ENCODE data around the gene ENOX1.

GRCh38 chr13:43657485-43657884, 129.3 kb downstream of the ENOX1 start:
- TF ChIP-seq, protein P1, sequence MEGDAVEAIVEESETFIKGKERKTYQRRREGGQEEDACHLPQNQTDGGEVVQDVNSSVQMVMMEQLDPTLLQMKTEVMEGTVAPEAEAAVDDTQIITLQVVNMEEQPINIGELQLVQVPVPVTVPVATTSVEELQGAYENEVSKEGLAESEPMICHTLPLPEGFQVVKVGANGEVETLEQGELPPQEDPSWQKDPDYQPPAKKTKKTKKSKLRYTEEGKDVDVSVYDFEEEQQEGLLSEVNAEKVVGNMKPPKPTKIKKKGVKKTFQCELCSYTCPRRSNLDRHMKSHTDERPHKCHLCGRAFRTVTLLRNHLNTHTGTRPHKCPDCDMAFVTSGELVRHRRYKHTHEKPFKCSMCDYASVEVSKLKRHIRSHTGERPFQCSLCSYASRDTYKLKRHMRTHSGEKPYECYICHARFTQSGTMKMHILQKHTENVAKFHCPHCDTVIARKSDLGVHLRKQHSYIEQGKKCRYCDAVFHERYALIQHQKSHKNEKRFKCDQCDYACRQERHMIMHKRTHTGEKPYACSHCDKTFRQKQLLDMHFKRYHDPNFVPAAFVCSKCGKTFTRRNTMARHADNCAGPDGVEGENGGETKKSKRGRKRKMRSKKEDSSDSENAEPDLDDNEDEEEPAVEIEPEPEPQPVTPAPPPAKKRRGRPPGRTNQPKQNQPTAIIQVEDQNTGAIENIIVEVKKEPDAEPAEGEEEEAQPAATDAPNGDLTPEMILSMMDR (IDR thresholded peaks at IDR 0.05; ENCODE audit: borderline replicate concordance, extremely low read depth, low read length, poor library complexity, severe bottlenecking): no peak
- no peak for TF ChIP-seq EZH2 (IDR thresholded peaks at IDR 0.05; ENCODE audit: borderline replicate concordance, low read depth, low read length, severe bottlenecking)
